ENCODE results near the gene TBX19. TPM values are rescaled to one million over a fixed set of nuclear protein-coding genes. Genes with fewer than 3 reads are reported as not detected.

TBX19 gene
- total RNA-seq, 1 experiment from 2014 or later, result 2.0 TPM

DNA sequence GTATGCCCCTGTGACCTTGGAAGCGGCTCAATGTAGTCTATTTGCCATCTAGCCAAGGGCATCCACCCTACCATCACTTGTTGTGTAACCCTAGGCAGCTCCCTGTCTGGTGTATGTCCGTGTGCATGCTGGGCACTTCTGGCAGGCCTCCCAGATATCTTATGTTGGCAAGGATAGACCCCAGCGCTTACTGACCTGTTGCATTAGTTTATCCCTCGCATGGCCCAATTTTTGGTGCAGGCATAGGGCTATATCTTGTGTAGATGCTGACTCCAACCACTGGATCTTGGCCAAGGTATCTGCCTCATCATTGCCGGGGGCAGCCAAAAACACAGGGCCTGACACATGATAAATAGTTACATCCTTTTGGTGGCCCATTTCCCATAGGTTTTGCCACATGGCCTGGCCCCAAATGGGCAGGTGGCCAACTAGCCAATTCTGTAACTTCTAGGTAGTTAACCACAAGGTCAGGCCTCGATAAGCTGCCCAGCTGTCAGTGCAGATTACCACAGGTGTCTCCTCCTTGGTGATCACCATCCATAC is 14.0 kb upstream of the TBX19 start:
- Histone ChIP-seq H3F3A (ENCODE audit: insufficient read depth, low read depth) (no peaks in the 10 kb centered on the region), H3K36me3 (ENCODE audit: low read depth) (no peaks in the 10 kb centered on the region), H3K4me3 (no peak overlapping the region), H4K20me1 (ENCODE audit: insufficient read depth) (no peaks in the 10 kb centered on the region), H3K79me2 (ENCODE audit: low read depth) (0 out of 2 replicates have a peak, but pooled peaks cover 4% of the 10 kb centered on the region), H3K27me3 (ENCODE audit: insufficient read depth, low read depth) (no peaks in the 10 kb centered on the region), H3K4me2 (no peak overlapping the region), H3K4me1 (replicated peaks; ENCODE audit: insufficient read depth) (peaks cover 8% of the 10 kb centered on the region), H3K9me2 (ENCODE audit: insufficient read depth) (no peaks in the 10 kb centered on the region), H3K9me3 (ENCODE audit: insufficient read depth, low read depth) (no peaks in the 10 kb centered on the region), H3K27ac (no peak overlapping the region), H2AFZ (no peak overlapping the region)
- TF ChIP-seq EZH2 (IDR thresholded peaks at IDR 0.05; ENCODE audit: low read depth), result no peak
- TF ChIP-seq, protein P1, sequence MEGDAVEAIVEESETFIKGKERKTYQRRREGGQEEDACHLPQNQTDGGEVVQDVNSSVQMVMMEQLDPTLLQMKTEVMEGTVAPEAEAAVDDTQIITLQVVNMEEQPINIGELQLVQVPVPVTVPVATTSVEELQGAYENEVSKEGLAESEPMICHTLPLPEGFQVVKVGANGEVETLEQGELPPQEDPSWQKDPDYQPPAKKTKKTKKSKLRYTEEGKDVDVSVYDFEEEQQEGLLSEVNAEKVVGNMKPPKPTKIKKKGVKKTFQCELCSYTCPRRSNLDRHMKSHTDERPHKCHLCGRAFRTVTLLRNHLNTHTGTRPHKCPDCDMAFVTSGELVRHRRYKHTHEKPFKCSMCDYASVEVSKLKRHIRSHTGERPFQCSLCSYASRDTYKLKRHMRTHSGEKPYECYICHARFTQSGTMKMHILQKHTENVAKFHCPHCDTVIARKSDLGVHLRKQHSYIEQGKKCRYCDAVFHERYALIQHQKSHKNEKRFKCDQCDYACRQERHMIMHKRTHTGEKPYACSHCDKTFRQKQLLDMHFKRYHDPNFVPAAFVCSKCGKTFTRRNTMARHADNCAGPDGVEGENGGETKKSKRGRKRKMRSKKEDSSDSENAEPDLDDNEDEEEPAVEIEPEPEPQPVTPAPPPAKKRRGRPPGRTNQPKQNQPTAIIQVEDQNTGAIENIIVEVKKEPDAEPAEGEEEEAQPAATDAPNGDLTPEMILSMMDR (conservative IDR thresholded peaks at IDR 0.05), result no peak
- POLR2A ChIA-PET (ENCODE audit: unreplicated experiment), result no interaction called here
- DNase-seq, result no peak
- no TSS peak for BruUV-seq (replicated peaks)
- intact Hi-C loops (cut with micrococcal nuclease; ENCODE audit: unreplicated experiment), result no loop called here
- CTCF ChIA-PET, result no interaction called here

DNA sequence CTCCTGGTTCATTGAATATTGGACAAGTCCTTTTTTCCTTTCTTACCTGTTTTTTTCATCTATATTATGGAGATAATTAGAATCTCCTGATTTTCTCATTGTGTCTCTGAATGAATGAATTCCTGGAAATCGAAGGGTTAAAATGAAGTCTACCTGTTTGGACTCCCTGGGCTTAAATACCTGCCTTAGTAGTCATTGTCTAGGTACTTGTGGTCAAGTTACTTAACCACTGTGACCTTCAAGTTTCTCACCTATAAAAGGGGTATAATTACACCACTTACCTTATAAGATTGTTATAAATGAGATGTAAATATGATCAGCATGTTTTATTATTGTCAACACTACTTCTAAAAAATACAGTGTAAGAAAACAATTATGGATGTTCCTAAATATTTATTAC is 9.0 kb upstream of the TBX19 start:
- no TSS peak for BruUV-seq (replicated peaks)
- H3K9me2 ChIP-seq (ENCODE audit: insufficient read depth), result no peaks in the 10 kb centered on the region
- H3K4me3 ChIP-seq, result no peak overlapping the region
- no peaks in the 10 kb centered on the region for H4K20me1 ChIP-seq (ENCODE audit: insufficient read depth)
- H3K4me1 ChIP-seq (replicated peaks; ENCODE audit: insufficient read depth), result peaks cover 15% of the 10 kb centered on the region
- H3K4me2 ChIP-seq, result 0 out of 2 replicates have a peak overlapping the region, but pooled peaks have one; percentile 8
- H3K36me3 ChIP-seq (ENCODE audit: low read depth), result no peaks in the 10 kb centered on the region
- intact Hi-C loops (cut with micrococcal nuclease; ENCODE audit: unreplicated experiment), result no loop called here
- no peaks in the 10 kb centered on the region for H3K79me2 ChIP-seq (ENCODE audit: low read depth)
- no peaks in the 10 kb centered on the region for H3K27me3 ChIP-seq (ENCODE audit: insufficient read depth, low read depth)
- TF ChIP-seq, protein P1 (conservative IDR thresholded peaks at IDR 0.05), result no peak
- no peak for TF ChIP-seq EZH2 (IDR thresholded peaks at IDR 0.05; ENCODE audit: low read depth)
- ChIA-PET POLR2A (ENCODE audit: unreplicated experiment) (no interaction called here), CTCF (interaction anchor here (0.6 kb wide), 1 partner anchor 30 kb away, joined by 3 read pairs; no protein-coding TSS in a partner anchor)
- no peak overlapping the region for H2AFZ ChIP-seq
- no peaks in the 10 kb centered on the region for H3F3A ChIP-seq (ENCODE audit: insufficient read depth, low read depth)
- no peak overlapping the region for H3K27ac ChIP-seq
- peak in 1 of 2 experiments; percentile 74 for DNase-seq
- no peaks in the 10 kb centered on the region for H3K9me3 ChIP-seq (ENCODE audit: insufficient read depth, low read depth)

DNA sequence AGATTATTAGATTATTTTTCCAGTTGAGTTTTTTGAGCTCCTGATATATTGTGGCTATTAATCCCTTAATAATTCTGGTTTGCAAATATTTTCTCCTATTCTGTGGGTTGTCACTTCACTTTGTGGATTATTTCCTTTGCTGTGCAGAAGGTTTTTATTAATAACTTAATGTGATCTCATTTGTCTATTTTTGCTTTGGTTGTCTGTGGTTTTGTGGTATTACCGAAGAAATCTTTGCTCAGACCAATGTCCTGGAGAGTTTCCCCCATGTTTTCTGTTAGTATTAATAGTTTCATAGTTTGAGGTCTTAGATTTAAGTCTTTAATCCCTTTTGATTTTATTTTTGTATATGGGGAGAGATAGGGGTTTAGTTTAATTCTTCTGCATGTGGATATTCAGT is 7.1 kb upstream of the TBX19 start:
- intact Hi-C loops (cut with micrococcal nuclease; ENCODE audit: unreplicated experiment), result no loop called here
- H3K79me2 ChIP-seq (ENCODE audit: low read depth), result no peaks in the 10 kb centered on the region
- no peaks in the 10 kb centered on the region for H3K36me3 ChIP-seq (ENCODE audit: low read depth)
- no peaks in the 10 kb centered on the region for H3F3A ChIP-seq (ENCODE audit: insufficient read depth, low read depth)
- H3K9me2 ChIP-seq (ENCODE audit: insufficient read depth), result no peaks in the 10 kb centered on the region
- no peak overlapping the region for H3K27ac ChIP-seq
- H3K4me1 ChIP-seq (replicated peaks; ENCODE audit: insufficient read depth), result peaks cover 15% of the 10 kb centered on the region
- 0 out of 2 replicates have a peak, but pooled peaks cover 3% of the 10 kb centered on the region for H3K9me3 ChIP-seq (ENCODE audit: insufficient read depth, low read depth)
- no peak overlapping the region for H3K4me2 ChIP-seq
- no TSS peak for BruUV-seq (replicated peaks)
- TF ChIP-seq, protein P1 (conservative IDR thresholded peaks at IDR 0.05), result no peak
- no peak for TF ChIP-seq EZH2 (IDR thresholded peaks at IDR 0.05; ENCODE audit: low read depth)
- no peak overlapping the region for H3K4me3 ChIP-seq
- no peaks in the 10 kb centered on the region for H4K20me1 ChIP-seq (ENCODE audit: insufficient read depth)
- no peaks in the 10 kb centered on the region for H3K27me3 ChIP-seq (ENCODE audit: insufficient read depth, low read depth)
- no peak for DNase-seq
- H2AFZ ChIP-seq, result no peak overlapping the region
- CTCF ChIA-PET, result no interaction called here
- POLR2A ChIA-PET (ENCODE audit: unreplicated experiment), result interaction anchor here (0.6 kb wide), 1 partner anchor 413 kb away, joined by 3 read pairs; no protein-coding TSS in a partner anchor
